ENCODE measurements around the gene SLFN12L.
"Not testable (repeated sequence)": the region's sequence is repeated elsewhere in the genome, so short reads cannot be mapped to it uniquely, and the experiment has no call there.

The SLFN12L gene

GRCh38 chr17:35536664-35537171 is 760 bp downstream of the SLFN12L start:
- no peaks in the 10 kb centered on the region for H3K4me1 ChIP-seq (ENCODE audit: insufficient read depth, low read length)
- H3K4me3 ChIP-seq (ENCODE audit: low read length): no peak overlapping the region
- H2AFZ ChIP-seq (ENCODE audit: low read depth, low read length): no peak overlapping the region
- H3K36me3 ChIP-seq (ENCODE audit: insufficient read depth, low read length): no peaks in the 10 kb centered on the region
- H3K9me3 ChIP-seq (ENCODE audit: low read length): no peaks in the 10 kb centered on the region
- H3K27me3 ChIP-seq (ENCODE audit: insufficient read depth, low read length): peaks cover 18% of the 10 kb centered on the region

GRCh38 chr17:35535406-35535805 is 2.1 kb downstream of the SLFN12L start:
- H3K4me3 ChIP-seq (ENCODE audit: low read length); H3K9me3 ChIP-seq (ENCODE audit: low read length); H3K4me1 ChIP-seq (ENCODE audit: insufficient read depth, low read length); H2AFZ ChIP-seq (ENCODE audit: low read depth, low read length); H3K36me3 ChIP-seq (ENCODE audit: insufficient read depth, low read length): not testable (repeated sequence)
- H3K27me3 ChIP-seq (ENCODE audit: insufficient read depth, low read length): peaks cover 15% of the 10 kb centered on the region

GRCh38 chr17:35534576-35535093 is 2.8 kb downstream of the SLFN12L start:
- Histone ChIP-seq H3K9me3 (ENCODE audit: low read length) (no peaks in the 10 kb centered on the region), H3K36me3 (ENCODE audit: insufficient read depth, low read length) (no peaks in the 10 kb centered on the region), H3K4me1 (ENCODE audit: insufficient read depth, low read length) (no peaks in the 10 kb centered on the region), H3K27me3 (ENCODE audit: insufficient read depth, low read length) (peaks cover 7% of the 10 kb centered on the region), H3K4me3 (ENCODE audit: low read length) (no peak overlapping the region), H2AFZ (ENCODE audit: low read depth, low read length) (no peak overlapping the region)

- Histone ChIP-seq H3K4me1 (ENCODE audit: insufficient read depth, low read length) (no peaks in the 10 kb centered on the region), H3K9me3 (ENCODE audit: low read length) (no peaks in the 10 kb centered on the region), H2AFZ (ENCODE audit: low read depth, low read length) (no peak overlapping the region), H3K27me3 (ENCODE audit: insufficient read depth, low read length) (peaks cover 3% of the 10 kb centered on the region), H3K4me3 (ENCODE audit: low read length) (no peak overlapping the region), H3K36me3 (ENCODE audit: insufficient read depth, low read length) (no peaks in the 10 kb centered on the region)
Observed at GRCh38 chr17:35531160-35531559, 6.3 kb downstream of the SLFN12L start.

- Histone ChIP-seq H3K36me3 (ENCODE audit: insufficient read depth, low read length) (no peaks in the 10 kb centered on the region), H3K4me3 (ENCODE audit: low read length) (no peak overlapping the region), H3K27me3 (ENCODE audit: insufficient read depth, low read length) (peaks cover 3% of the 10 kb centered on the region), H3K9me3 (ENCODE audit: low read length) (no peaks in the 10 kb centered on the region), H3K4me1 (ENCODE audit: insufficient read depth, low read length) (no peaks in the 10 kb centered on the region), H2AFZ (ENCODE audit: low read depth, low read length) (no peak overlapping the region)
Observed at GRCh38 chr17:35529866-35530265, 7.6 kb downstream of the SLFN12L start.

- H2AFZ ChIP-seq (ENCODE audit: low read depth, low read length); H3K27me3 ChIP-seq (ENCODE audit: insufficient read depth, low read length); H3K36me3 ChIP-seq (ENCODE audit: insufficient read depth, low read length); H3K4me3 ChIP-seq (ENCODE audit: low read length); H3K9me3 ChIP-seq (ENCODE audit: low read length); H3K4me1 ChIP-seq (ENCODE audit: insufficient read depth, low read length): not testable (repeated sequence)
Observed at GRCh38 chr17:35529326-35529725, 8.2 kb downstream of the SLFN12L start.

- Histone ChIP-seq H3K9me3 (ENCODE audit: low read length) (no peaks in the 10 kb centered on the region), H3K36me3 (ENCODE audit: insufficient read depth, low read length) (no peaks in the 10 kb centered on the region), H3K27me3 (ENCODE audit: insufficient read depth, low read length) (peaks cover 2% of the 10 kb centered on the region), H3K4me3 (ENCODE audit: low read length) (no peak overlapping the region), H2AFZ (ENCODE audit: low read depth, low read length) (no peak overlapping the region), H3K4me1 (ENCODE audit: insufficient read depth, low read length) (no peaks in the 10 kb centered on the region)
Observed at GRCh38 chr17:35523296-35523695, 14.2 kb downstream of the SLFN12L start.

- not testable (repeated sequence) for H3K4me1 ChIP-seq (ENCODE audit: insufficient read depth, low read length); H3K27me3 ChIP-seq (ENCODE audit: insufficient read depth, low read length); H3K4me3 ChIP-seq (ENCODE audit: low read length); H2AFZ ChIP-seq (ENCODE audit: low read depth, low read length); H3K36me3 ChIP-seq (ENCODE audit: insufficient read depth, low read length); H3K9me3 ChIP-seq (ENCODE audit: low read length)
Observed at GRCh38 chr17:35521654-35522256, 15.7 kb downstream of the SLFN12L start.

GRCh38 chr17:35521150-35521549 is 16.3 kb downstream of the SLFN12L start:
- H3K9me3 ChIP-seq (ENCODE audit: low read length): no peaks in the 10 kb centered on the region
- H3K27me3 ChIP-seq (ENCODE audit: insufficient read depth, low read length): peaks cover 2% of the 10 kb centered on the region
- H2AFZ ChIP-seq (ENCODE audit: low read depth, low read length): no peak overlapping the region
- no peak overlapping the region for H3K4me3 ChIP-seq (ENCODE audit: low read length)
- H3K4me1 ChIP-seq (ENCODE audit: insufficient read depth, low read length): no peaks in the 10 kb centered on the region
- no peaks in the 10 kb centered on the region for H3K36me3 ChIP-seq (ENCODE audit: insufficient read depth, low read length)

- Histone ChIP-seq H2AFZ (ENCODE audit: low read depth, low read length) (no peak overlapping the region), H3K4me3 (ENCODE audit: low read length) (no peak overlapping the region), H3K9me3 (ENCODE audit: low read length) (no peaks in the 10 kb centered on the region), H3K36me3 (ENCODE audit: insufficient read depth, low read length) (no peaks in the 10 kb centered on the region), H3K27me3 (ENCODE audit: insufficient read depth, low read length) (peaks cover 2% of the 10 kb centered on the region), H3K4me1 (ENCODE audit: insufficient read depth, low read length) (no peaks in the 10 kb centered on the region)
Observed at GRCh38 chr17:35519906-35520442, 17.5 kb downstream of the SLFN12L start.

- H3K9me3 ChIP-seq (ENCODE audit: low read length): no peaks in the 10 kb centered on the region
- H3K36me3 ChIP-seq (ENCODE audit: insufficient read depth, low read length): no peaks in the 10 kb centered on the region
- no peak overlapping the region for H2AFZ ChIP-seq (ENCODE audit: low read depth, low read length)
Observed at GRCh38 chr17:35519439-35519838, 18.0 kb downstream of the SLFN12L start.

GRCh38 chr17:35518431-35518830 is 19.0 kb downstream of the SLFN12L start:
- not testable (repeated sequence) for H3K36me3 ChIP-seq (ENCODE audit: insufficient read depth, low read length); H3K4me1 ChIP-seq (ENCODE audit: insufficient read depth, low read length); H2AFZ ChIP-seq (ENCODE audit: low read depth, low read length); H3K9me3 ChIP-seq (ENCODE audit: low read length); H3K4me3 ChIP-seq (ENCODE audit: low read length); H3K27me3 ChIP-seq (ENCODE audit: insufficient read depth, low read length)

More at GRCh38 chr17:35519439-35519838, 18.0 kb downstream of the SLFN12L start:
- H3K27me3 ChIP-seq (ENCODE audit: insufficient read depth, low read length): peaks cover 4% of the 10 kb centered on the region
- no peak overlapping the region for H3K4me3 ChIP-seq (ENCODE audit: low read length)
- H3K4me1 ChIP-seq (ENCODE audit: insufficient read depth, low read length): no peaks in the 10 kb centered on the region

GRCh38 chr17:35515027-35515426 is 22.5 kb downstream of the SLFN12L start:
- H2AFZ ChIP-seq (ENCODE audit: low read depth, low read length): no peak overlapping the region
- H3K36me3 ChIP-seq (ENCODE audit: insufficient read depth, low read length): no peaks in the 10 kb centered on the region

GRCh38 chr17:35514564-35514963 is 22.9 kb downstream of the SLFN12L start:
- Histone ChIP-seq H3K4me3 (ENCODE audit: low read length) (no peak overlapping the region), H3K27me3 (ENCODE audit: insufficient read depth, low read length) (peaks cover 2% of the 10 kb centered on the region), H3K36me3 (ENCODE audit: insufficient read depth, low read length) (no peaks in the 10 kb centered on the region), H3K9me3 (ENCODE audit: low read length) (no peaks in the 10 kb centered on the region), H3K4me1 (ENCODE audit: insufficient read depth, low read length) (no peaks in the 10 kb centered on the region), H2AFZ (ENCODE audit: low read depth, low read length) (no peak overlapping the region)

More at GRCh38 chr17:35515027-35515426, 22.5 kb downstream of the SLFN12L start:
- H3K4me1 ChIP-seq (ENCODE audit: insufficient read depth, low read length): no peaks in the 10 kb centered on the region
- H3K27me3 ChIP-seq (ENCODE audit: insufficient read depth, low read length): peaks cover 2% of the 10 kb centered on the region
- H3K9me3 ChIP-seq (ENCODE audit: low read length): no peaks in the 10 kb centered on the region
- no peak overlapping the region for H3K4me3 ChIP-seq (ENCODE audit: low read length)
